Measurements from ENCODE around the gene PNMA8A. TPM values are rescaled to one million over a fixed set of nuclear protein-coding genes. Genes with fewer than 3 reads are reported as not detected.
"Not testable (repeated sequence)": the region's sequence is repeated elsewhere in the genome, so short reads cannot be mapped to it uniquely, and the experiment has no call there.

Gene PNMA8A, protein sequence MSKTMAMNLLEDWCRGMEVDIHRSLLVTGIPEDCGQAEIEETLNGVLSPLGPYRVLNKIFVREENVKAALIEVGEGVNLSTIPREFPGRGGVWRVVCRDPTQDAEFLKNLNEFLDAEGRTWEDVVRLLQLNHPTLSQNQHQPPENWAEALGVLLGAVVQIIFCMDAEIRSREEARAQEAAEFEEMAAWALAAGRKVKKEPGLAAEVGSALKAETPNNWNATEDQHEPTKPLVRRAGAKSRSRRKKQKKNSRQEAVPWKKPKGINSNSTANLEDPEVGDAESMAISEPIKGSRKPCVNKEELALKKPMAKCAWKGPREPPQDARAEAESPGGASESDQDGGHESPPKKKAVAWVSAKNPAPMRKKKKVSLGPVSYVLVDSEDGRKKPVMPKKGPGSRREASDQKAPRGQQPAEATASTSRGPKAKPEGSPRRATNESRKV
- total RNA-seq (2014; rRNA removed; shearing (Covaris generic)): not detected in 2 replicates

DNA sequence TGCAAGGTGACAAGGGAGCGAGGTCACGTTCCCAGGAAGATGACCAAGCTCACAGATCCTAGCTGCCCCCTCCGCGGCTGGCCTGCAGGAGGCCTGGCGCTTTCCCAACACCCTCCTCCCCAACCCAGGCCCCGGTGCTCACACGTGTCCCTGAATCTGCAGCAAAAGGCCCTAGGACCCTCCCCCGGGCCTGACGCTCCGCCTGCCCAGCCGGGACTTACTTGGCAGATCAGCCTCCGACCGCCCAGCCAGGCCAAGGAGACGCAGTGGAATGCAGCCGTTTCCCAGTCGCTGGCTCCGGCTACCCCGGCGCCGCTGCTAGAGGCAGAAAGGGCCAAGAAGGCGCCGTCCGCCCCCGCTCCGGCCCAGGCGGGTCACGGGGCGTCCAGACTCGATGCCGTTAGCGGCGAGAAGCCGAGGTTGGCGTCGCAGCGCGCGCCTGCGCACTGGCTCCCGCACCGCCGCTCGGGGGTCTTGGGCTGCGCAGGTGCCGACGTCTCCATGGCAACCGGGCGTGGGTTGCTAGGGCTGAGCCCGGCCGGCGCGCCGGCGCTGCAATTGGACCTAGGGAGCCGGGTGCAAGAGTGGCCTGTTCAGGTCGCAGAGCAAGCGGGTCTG is at the start of gene PNMA8A:
PNMA8A (minus strand) TSS at position 448 of the 618 bp plus-strand sequence. CDS start 528 bp downstream, outside the sequence.
- DNase-seq (ENCODE audit: low spot score): no peak

DNA sequence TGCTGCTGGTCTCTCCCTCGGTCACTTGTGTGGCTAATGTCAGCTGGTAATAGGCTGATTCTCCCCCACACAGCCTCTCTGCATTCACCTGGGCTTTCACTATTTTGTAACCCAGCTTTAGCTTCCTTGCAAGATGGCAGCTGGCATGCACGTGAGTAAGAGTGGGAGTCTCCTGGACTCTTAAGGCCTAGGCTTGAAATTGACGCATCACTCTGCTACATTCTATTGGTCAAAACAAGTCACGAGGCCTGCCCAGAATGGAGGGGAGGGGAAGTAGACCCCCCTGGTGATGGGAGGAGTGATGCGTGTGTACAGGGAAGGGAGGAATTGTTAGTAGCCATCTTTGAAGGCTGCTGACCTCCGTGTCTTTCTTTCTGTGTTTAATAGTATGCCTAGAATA is 49.3 kb upstream of the PNMA8A start:
- no peak for DNase-seq (ENCODE audit: low spot score)

DNA sequence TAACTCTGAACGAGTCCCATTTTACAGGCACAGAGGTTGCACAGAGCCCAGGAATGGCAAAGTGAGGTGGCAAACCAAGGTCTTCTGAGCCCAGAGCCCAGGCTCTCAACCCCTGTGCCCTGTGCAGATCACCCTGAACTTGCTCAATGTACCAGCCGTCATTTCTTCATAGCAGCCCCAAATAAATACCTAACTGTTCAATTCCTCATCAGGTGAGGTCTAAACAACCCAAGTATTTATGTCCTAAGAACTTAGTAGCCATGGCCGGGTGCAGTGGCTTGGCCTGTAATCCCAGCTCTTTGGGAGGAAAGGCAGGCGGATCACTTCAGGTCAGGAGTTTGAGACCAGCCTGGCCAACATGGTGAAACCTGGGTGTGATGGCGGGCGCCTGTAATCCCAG is 46.1 kb upstream of the PNMA8A start:
- DNase-seq (ENCODE audit: low spot score): no peak

DNA sequence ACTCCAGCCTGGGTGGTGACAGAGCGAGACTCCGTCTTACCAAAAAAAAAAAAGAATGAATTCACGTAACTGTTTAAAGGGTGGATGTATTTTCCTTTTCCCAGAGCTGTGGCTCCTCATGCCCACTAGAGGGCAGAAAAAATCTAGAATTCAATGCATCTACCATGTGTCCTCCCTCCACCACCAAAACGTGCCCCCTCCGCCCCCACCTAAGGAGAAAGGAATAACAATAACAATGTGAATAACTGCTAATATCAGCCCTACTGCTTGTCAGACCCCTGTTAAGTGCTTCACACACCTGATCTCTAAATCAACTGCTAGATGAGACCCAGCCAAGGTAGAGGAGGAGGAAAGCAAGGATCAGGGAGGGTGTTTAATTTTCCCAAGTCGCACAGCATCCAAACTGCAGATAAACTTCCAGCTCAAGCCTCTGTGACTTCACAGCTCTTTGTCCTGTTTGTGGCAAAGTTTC is 44.6 kb upstream of the PNMA8A start:
- DNase-seq (ENCODE audit: low spot score): peak; percentile 66

DNA sequence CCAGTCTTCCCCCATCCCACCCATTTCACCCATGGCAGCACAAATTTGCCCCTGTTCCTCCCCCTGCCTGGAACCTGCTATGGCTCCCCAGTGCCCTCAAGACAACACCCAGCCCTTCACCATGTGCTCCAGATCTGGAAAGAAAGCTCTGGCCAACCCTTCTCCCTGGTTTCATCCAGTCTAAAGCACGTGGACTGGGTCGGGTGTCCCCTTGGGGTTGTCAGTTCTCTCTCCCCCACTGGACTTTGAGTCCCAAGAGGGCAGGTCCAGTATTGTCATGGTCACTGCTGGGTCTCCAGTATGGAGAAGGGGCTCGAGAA is 43.9 kb upstream of the PNMA8A start:
- no peak for DNase-seq (ENCODE audit: low spot score)

DNA sequence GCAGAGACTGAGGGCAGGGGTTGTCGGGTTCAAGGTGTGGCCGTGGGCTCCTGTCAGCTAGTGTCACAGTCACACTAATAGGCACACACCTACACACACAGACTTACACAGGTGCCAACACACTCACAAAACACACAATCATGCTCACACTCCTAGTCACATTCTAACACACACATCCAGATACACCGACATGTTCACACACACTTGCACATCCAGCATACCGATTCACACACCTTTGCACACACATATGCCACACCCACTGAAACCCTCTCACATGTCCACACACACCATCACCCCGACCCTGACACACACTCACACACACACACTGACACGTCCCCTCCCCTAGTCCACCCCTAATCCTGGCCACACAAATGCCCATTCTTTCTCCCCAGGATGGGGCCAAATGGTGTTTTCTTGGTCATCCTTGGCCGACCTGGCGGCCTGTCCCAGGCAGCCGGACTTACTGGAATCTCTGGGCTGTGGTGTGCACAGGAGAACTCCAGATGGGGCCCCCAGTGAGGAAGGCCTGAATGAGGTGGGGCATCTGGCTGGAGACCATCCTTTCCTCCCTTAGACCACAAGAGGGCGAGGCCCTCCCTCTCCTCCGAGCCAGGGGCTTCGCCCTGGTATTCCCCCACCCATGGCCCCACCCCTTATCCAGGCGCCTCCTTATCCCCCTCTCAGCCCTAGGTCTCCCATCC is 43.4 kb upstream of the PNMA8A start:
- no peak for DNase-seq (ENCODE audit: low spot score)

DNA sequence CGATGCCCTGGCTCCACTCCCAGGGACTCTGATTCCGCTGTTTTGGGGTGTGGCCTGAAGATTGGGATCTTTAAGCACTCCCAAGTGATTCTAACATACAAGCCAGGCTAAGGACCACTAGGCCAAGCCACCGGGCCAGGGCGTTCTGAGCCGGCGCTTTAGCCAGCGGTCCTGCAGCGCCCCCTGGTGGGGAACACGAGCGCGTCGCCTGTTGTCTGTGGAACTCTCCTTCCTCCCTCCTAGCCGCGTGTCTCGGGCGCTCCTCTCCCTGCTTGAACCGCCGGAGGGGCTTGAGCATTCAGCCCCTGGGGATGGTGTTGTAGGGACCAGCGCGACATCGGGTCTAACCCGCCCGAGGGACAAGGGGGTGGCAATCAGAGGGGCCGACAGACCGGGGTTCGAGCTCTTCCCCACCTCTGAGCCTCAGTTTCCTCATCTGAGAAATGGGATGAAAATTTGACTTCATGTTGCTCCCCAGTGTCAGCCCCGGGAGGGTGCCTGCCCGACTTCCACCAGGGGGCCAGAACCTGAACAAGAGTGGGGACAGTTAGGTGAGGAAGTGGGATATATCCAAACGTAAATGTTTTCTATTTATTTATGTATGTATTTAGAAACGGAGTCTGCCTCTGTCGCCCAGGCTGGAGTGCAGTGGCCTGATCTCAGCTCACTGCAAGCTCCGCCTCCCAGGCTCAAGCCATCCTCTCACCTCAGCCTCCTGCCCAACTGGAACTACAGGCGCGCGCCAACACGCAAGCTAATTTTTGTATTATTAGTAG is 42.3 kb upstream of the PNMA8A start:
- peak; percentile 71 for DNase-seq (ENCODE audit: low spot score)

DNA sequence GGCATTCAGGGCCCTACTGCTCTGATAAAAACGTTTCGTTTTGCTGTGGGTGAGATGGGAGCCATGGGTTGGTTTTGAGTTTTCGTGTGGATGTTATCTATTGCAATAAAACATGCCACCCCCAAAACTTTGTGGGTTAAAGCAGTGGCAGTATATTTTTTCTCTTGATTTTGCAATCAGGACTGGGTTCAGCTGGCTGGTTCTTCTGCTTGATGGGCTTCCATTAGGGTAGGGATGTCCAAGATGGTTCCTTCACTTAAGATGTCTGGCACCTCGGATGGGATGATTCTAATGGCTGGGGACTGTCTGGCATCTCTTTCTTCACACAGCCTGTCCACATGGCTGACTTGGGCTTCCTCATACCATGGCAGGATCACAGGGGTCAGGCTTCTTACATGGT is 39.9 kb upstream of the PNMA8A start:
- DNase-seq (ENCODE audit: low spot score): no peak

DNA sequence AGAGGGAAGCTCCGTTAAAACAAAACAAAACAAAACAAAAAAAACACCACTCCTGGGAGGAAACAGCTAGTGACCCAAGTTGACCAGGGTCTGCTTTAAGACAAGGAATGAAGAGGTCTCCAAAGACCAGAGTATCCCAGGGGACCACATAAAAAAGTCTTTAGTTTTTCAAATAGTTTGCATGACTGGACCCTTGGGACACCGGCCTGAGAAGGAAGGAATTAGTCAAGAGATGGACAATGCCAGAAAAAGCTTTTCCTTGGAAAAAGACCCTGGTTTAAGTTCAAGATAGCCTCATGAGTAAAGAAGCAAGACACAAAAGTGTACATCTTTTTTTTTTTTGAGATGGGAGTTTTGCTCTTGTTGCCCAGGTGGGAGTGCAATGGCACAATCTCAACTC is 36.8 kb upstream of the PNMA8A start:
- no peak for DNase-seq (ENCODE audit: low spot score)

DNA sequence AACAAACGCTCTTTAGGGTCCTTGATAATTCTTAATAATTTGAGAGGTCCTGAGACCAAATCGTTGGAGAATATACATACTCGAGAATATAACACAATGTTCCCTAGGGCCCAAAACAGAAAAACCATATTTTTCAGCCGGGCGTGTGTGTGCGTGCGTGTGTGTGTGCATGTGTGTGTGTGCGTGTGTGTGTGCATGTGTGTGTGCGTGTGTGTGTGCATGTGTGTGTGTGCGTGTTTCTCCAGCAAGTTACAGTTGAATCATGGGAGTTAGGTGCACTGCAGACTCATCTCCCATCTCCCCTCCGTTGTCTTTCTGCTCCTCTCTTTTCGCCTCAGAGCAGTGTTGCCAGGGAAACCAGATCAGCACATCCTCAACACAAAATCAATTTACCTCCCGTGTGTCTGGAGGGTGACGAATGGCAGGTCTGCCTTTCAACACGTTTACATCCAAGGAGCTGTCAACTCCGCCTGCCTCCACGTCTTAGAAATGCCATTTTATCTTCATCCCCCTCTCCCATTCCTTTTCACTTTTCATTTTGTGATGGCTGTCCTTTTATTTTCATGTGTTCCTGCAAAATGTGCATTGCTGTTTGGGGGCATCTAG is 32.6 kb upstream of the PNMA8A start:
- DNase-seq (ENCODE audit: low spot score): no peak

DNA sequence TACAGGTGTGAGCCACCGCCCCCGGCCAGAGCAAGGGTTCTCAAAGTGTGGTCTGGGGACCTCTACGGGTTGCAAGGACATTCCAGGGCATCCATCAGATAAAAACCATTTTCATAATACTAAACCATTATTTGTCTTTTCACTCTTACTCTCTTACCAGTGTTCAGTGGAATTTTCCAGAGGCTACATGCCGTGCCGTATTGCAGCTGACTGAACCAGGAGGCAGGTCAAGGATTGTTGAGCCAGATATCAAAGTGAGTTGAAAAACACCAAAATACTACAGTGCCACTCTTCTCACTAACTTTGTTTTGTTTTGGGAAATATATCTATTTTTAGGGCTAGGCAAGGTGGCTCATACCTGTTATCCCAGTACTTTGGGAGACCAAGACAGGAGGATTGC is 31.5 kb upstream of the PNMA8A start:
- DNase-seq (ENCODE audit: low spot score): no peak

DNA sequence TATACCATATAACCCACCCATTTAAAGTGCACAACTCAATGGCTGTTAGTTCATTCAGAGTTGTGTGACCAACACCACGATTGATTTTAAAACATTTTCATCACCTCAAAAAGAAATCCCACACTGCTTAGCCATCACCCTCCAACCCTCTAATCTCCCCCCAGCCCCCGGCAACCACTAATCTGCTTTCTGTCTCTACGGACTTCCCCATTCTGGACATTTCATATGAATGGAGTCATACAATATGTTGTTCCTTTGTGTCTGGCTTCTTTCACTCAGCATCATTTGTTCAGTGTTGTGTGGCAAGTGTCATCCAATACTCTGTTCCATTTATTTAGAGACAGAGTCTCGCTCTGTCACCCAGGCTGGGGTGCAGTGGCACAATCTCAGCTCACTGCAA is 28.3 kb upstream of the PNMA8A start:
- no peak for DNase-seq (ENCODE audit: low spot score)

DNA sequence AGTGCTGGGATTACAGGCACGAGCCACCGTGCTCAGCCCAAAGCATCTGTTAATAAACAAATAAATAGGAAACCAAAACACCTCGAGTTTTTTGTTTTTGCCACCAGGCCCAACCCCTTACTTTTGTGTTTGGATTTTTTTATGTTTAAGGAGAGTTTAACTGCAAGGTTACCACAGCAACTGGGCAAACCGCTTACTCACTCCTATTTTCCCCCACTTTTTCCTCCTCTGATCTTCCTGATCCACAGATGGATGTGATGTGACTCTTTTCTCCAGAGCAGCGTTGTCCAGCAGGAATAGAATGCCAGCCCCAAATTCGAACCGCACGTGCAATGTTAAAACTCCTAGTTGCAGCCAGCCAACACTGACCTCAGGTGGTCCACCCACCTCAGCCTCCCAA is 26.4 kb upstream of the PNMA8A start:
- no peak for DNase-seq (ENCODE audit: low spot score)

DNA sequence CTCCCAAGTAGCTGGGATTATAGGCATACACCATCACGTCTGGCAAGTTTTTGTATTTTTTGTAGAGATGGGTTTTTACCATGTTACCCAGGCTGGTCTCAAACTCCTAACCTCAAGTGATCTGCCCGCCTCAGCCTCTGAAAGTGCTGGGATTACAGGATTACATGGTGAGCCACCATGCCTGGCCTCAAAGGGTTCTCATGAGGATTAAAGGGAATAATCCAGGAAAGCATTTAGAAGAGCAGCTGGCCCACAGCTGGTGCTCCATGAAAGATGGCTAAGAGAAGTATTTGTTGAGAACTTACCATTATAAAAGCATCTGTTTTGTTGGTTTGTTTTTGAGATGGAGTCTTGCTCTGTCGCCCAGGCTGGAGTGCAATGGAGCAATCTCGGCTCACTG is 25.5 kb upstream of the PNMA8A start:
- not testable (repeated sequence) for DNase-seq (ENCODE audit: low spot score)

DNA sequence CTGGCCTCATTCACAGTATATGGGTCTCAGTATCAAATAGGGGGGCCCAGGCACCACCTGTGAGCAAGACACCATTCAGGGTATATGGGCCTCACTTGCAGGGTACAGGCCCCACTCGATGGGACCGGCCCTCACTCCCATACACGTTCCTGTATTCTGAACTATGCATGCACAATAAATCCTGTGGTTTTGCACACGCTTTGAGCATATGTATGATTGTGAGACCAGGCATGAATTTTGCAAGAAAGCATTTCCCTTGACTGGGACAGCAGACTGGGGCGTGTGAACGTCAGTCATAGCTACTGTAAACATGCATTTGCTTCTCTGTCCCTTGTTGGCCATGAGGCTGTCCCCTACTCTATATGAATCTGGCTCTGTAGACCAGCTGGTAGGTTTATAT is 24.9 kb upstream of the PNMA8A start:
- no peak for DNase-seq (ENCODE audit: low spot score)

DNA sequence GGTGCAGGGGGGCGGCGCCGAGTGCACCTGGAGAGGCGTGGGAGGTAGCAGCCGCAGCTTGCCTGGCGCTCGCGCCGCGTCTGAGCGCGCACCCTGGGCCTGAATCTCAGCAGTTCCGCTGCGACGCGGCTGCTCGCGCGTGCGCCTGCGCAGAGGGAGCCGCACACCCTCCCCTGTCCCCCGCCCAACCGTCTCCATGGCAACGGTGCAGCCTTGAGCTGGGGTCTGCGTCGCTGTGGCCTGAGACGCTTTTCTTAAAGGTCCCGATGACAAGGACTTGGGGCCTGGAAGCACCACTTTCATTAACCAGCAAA is 24.4 kb upstream of the PNMA8A start, which contains the start of gene PNMA8B:
PNMA8B (minus strand) TSS at position 82 of the 314 bp plus-strand sequence. CDS start 402 bp downstream, outside the sequence.
- no peak for DNase-seq (ENCODE audit: low spot score)

DNA sequence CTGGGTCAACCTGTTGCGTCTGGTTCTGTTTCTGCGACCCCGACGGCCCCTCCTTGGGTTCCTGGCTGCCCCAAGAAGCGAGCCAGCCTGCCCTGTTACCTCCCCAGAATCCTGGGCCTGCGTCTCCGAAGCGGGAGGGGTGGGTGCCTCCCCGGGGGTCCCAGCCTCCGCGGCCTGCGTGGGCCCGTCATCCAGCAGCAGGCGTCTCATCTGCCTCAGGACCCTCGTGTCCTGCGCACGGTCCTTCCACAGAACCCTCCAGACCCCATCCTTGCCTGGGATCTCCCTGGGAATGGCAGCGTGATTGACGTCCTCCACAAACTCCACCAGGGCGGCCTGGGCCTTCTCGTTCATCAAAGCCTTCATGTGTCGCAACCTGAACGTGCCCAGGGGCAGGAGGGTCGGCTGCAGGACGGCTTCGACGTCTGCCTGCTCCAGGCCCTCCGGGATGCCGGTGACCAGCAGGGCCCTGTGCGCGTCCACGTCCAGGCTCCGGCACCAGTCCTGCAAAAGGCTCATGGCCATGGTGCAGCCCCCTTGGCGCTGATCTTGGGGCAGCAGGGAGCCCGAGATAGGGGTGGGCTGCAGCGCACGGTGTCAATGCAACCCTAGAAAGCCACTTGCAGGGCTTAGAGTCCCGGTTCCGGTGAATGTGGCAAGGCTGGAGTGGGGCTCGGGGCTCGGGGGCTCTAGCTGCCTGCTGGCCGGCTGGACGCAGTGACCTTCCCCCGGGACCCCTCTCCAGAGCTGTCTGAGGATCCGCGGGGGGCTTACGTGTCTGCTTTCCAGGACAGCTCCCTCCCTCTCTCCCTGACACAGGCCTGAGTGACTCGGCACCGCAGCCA is 23.8 kb upstream of the PNMA8A start:
- DNase-seq (ENCODE audit: low spot score): no peak

DNA sequence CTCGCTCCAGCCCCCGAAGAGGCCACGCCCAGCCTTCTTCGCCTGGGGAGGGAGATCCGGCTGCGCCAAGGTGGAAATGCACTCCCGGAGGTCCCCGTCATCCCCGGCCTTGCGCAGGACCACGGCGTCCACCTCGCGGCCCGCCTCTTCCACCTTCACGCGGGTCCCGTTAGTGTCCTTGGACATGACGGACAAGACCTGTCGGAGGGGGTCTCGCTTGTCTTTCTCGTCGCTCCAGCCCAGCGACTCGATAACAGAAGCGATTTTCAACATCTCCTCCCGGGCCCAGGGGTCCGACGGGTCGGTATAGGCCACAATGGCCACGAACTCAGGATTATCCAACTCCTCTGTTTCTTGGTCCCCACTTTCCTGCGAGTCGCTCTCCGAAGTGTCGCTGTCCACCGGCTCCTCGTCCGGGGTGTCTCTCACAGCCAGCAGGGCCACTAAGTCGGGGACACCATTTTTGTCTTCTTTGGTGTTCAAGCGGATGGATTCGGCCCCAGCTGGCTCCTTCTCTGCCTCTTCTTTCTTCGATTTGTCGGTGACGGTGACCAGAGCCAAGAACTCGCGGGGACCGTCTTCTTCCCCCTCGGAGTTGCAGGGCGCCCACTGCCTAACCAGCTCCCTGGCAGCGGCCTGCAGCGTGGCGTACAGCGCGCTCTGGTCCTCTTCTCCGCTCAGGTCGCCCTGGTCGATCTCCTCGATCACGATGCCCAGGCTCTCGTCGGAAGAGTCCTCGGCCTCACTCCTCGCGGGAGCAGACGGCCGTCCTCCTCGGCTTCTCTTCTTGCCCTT is 23.0 kb upstream of the PNMA8A start:
- DNase-seq (ENCODE audit: low spot score): no peak

DNA sequence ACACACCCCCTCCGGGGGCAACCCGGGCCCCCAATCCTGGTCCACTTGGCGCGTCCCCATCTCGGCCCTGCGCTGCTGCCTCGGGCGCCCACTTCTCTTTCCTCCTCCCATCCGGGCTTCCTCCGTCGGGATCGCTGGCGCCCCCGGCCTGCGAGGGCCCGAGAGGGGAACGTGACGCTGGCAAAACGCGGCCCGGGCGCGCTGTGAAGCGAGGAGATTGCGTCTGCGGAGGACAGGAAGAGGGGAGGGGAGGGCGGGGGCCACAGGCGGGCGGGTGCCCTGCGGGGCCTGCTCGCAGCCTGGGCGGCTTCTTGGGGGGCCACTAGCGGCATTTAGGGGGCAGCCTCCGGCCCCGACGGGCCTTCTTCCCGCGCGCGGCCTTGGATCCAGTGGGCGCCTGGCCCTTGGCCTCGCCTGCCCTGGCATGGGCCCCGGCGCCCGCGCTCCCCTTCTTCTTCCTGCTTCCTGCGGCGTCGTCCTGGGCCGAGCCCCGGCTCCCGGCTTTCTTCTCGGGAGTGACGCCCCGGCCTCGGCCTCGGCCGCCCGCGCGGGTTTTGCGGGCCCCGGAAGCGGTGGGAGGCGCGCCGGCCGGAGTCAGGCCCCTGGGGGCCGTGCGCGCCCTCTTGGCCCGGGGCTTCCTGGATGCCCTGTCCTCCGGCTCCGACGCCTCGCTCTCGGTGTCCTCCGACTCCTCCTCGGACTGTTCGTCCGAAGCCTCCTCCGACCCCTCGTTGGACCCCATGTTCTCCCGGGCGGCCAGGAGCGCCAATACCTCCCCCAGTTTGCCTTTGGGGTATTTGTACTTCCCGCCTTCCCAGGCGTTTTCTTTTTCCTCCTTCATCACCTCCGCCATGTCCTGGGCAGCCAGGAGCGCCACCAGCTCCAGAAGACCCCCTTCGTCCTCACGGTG is 22.1 kb upstream of the PNMA8A start:
- no peak for DNase-seq (ENCODE audit: low spot score)
